ENCODE data around the gene IL1R1.

Gene IL1R1

DNA sequence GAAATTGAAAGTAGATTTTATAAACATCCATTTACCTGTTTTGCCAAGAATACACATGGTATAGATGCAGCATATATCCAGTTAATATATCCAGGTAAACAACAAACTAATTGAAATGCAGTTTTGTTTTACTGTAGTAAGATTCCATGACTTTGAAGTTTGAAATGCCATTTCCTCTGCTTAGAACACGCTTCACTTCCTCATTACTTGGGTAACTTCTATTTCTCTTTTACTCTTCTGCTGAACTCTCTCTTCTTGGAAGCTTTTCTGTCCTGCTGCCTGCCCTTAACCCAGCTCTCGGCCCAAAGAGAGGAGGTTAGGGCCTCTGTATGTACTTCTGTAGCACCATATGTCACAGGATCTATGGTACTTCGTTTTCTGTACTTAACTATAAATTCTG is 30.2 kb downstream of the IL1R1 start:
- Histone ChIP-seq H3K27ac (no peak overlapping the region), H3K27me3 (no peaks in the 10 kb centered on the region), H3K4me1 (no peaks in the 10 kb centered on the region), H3K36me3 (peaks cover 64 to 83% (median 82%) of the 10 kb centered on the region in 3 donors), H3K4me3 (no peak overlapping the region), H3K9me3 (no peaks in the 10 kb centered on the region)
- TF ChIP-seq, protein P1, sequence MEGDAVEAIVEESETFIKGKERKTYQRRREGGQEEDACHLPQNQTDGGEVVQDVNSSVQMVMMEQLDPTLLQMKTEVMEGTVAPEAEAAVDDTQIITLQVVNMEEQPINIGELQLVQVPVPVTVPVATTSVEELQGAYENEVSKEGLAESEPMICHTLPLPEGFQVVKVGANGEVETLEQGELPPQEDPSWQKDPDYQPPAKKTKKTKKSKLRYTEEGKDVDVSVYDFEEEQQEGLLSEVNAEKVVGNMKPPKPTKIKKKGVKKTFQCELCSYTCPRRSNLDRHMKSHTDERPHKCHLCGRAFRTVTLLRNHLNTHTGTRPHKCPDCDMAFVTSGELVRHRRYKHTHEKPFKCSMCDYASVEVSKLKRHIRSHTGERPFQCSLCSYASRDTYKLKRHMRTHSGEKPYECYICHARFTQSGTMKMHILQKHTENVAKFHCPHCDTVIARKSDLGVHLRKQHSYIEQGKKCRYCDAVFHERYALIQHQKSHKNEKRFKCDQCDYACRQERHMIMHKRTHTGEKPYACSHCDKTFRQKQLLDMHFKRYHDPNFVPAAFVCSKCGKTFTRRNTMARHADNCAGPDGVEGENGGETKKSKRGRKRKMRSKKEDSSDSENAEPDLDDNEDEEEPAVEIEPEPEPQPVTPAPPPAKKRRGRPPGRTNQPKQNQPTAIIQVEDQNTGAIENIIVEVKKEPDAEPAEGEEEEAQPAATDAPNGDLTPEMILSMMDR (IDR thresholded peaks at IDR 0.05): no peak
- DNase-seq: no peak
- intact Hi-C loops (cut with DNase I; ENCODE audit: low total_unique reads): loop anchor here (10.0 kb wide), 1 partner anchor 72 kb away; no protein-coding TSS in a partner anchor

DNA sequence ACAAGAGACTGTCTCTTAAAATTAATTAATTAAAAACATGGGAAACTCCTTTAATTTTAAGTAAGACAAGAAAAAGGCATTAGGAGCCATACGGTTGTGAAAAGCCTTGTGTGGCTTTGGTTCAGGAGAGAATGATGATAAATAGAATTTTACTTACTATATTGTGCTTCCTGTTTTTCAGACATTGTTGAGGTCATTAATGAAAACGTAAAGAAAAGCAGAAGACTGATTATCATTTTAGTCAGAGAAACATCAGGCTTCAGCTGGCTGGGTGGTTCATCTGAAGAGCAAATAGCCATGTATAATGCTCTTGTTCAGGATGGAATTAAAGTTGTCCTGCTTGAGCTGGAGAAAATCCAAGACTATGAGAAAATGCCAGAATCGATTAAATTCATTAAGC is 33.6 kb downstream of the IL1R1 start:
- no peak overlapping the region for H3K4me3 ChIP-seq
- no peaks in the 10 kb centered on the region for H3K27me3 ChIP-seq
- peaks cover 53 to 66% (median 57%) of the 10 kb centered on the region in 3 donors for H3K36me3 ChIP-seq
- intact Hi-C loops (cut with DNase I; ENCODE audit: low total_unique reads): loop anchor here (10.0 kb wide), 1 partner anchor 69 kb away; no protein-coding TSS in a partner anchor
- no peak overlapping the region for H3K27ac ChIP-seq
- DNase-seq: no peak
- H3K4me1 ChIP-seq: no peaks in the 10 kb centered on the region
- TF ChIP-seq, protein P1 (IDR thresholded peaks at IDR 0.05): no peak
- no peaks in the 10 kb centered on the region for H3K9me3 ChIP-seq

DNA sequence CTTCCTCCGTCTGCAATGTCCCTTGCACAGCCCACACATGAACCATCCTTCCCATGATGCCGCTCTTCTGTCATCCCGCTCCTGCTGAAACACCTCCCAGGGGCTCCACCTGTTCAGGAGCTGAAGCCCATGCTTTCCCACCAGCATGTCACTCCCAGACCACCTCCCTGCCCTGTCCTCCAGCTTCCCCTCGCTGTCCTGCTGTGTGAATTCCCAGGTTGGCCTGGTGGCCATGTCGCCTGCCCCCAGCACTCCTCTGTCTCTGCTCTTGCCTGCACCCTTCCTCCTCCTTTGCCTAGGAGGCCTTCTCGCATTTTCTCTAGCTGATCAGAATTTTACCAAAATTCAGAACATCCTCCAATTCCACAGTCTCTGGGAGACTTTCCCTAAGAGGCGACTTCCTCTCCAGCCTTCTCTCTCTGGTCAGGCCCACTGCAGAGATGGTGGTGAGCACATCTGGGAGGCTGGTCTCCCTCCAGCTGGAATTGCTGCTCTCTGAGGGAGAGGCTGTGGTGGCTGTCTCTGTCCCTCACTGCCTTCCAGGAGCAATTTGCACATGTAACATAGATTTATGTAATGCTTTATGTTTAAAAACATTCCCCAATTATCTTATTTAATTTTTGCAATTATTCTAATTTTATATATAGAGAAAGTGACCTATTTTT is 35.4 kb downstream of the IL1R1 start:
- no peaks in the 10 kb centered on the region for H3K27me3 ChIP-seq
- DNase-seq: no peak
- H3K4me1 ChIP-seq: no peaks in the 10 kb centered on the region
- no peak overlapping the region for H3K4me3 ChIP-seq
- H3K9me3 ChIP-seq: no peaks in the 10 kb centered on the region
- intact Hi-C loops (cut with DNase I; ENCODE audit: low total_unique reads): loop anchor here (10.0 kb wide), 1 partner anchor 67 kb away; no protein-coding TSS in a partner anchor
- TF ChIP-seq, protein P1 (IDR thresholded peaks at IDR 0.05): no peak
- peaks cover 41 to 50% (median 44%) of the 10 kb centered on the region in 3 donors for H3K36me3 ChIP-seq
- no peak overlapping the region for H3K27ac ChIP-seq

DNA sequence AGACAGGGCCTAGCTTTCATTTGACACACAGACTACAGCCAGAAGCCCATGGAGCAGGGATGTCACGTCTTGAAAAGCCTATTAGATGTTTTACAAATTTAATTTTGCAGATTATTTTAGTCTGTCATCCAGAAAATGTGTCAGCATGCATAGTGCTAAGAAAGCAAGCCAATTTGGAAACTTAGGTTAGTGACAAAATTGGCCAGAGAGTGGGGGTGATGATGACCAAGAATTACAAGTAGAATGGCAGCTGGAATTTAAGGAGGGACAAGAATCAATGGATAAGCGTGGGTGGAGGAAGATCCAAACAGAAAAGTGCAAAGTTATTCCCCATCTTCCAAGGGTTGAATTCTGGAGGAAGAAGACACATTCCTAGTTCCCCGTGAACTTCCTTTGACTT is 36.5 kb downstream of the IL1R1 start:
- intact Hi-C loops (cut with DNase I; ENCODE audit: low total_unique reads): loop anchor here (10.0 kb wide), 1 partner anchor 66 kb away; no protein-coding TSS in a partner anchor
- Histone ChIP-seq H3K36me3 (peaks cover 30 to 39% (median 34%) of the 10 kb centered on the region in 3 donors), H3K4me3 (no peak overlapping the region), H3K27ac (no peak overlapping the region), H3K27me3 (no peaks in the 10 kb centered on the region), H3K9me3 (no peaks in the 10 kb centered on the region), H3K4me1 (no peaks in the 10 kb centered on the region)
- DNase-seq: no peak
- TF ChIP-seq, protein P1 (IDR thresholded peaks at IDR 0.05): no peak

DNA sequence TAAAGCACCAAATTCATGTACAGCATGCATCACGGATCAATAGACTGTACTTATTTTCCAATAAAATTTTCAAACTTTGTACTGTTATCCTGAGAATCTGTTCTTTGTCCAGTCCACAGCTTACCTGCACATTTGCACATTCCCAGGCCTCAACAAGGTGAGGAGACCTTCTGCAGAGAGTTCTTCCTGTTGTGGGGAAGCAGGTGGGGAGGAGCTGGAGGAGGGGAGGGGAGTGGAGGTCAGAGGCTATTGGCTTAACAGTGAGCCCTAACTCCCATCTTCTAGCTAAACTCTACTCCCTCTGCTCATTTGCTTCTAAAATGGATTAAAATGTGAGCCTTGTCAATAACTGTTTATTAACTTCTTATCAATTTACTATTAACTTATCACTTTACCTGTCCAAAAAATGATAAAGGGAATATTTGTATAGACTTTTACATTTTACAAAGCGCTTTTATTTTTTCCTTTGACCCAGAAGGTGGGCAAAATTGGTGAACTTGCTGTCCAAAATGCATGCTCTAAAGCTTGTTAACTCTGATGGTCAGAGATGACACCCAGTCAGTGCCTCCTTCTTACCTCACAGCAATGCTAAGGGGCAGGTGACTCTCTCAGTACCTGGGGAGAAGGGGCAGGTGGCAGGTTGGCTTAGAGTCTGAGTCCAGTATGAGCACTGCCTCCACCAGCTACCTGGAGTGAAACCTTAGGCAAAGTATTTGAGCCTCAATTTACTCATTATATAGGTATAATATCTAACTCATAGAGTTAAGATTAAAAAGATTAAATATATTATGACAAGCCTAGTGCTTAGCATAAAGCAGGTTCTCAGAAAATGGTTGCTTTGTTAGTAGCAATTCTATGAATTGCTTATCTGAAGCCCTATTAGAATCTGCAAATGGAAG is 37.5 kb downstream of the IL1R1 start:
- Histone ChIP-seq H3K27me3 (no peaks in the 10 kb centered on the region), H3K4me1 (no peaks in the 10 kb centered on the region), H3K27ac (no peak overlapping the region), H3K36me3 (peaks cover 27 to 32% (median 29%) of the 10 kb centered on the region in 3 donors), H3K4me3 (no peak overlapping the region), H3K9me3 (no peaks in the 10 kb centered on the region)
- TF ChIP-seq, protein P1 (IDR thresholded peaks at IDR 0.05): no peak
- intact Hi-C loops (cut with DNase I; ENCODE audit: low total_unique reads): loop anchor here (10.0 kb wide), 1 partner anchor 65 kb away; no protein-coding TSS in a partner anchor
- no peak for DNase-seq
